PFSK-1 (cell line): ENCODE results near the gene HDAC11.

ENCODE experiments used
- FOXP2 ChIP-seq: optimal IDR thresholded peaks from 2 replicates; pipeline ENCODE3; 2011; ENCODE audit warnings: borderline replicate concordance, control low read depth, inconsistent platforms; ENCODE audit not compliant: insufficient read depth; ENCODE audit errors: extremely low read length, extremely low read depth
- POLR2AphosphoS5 ChIP-seq: IDR thresholded peaks from 2 replicates; pipeline ENCODE4 v1.6.1; 2012; ENCODE audit warnings: low read depth, mild to moderate bottlenecking, control low read depth, low read length, moderate library complexity
- REST ChIP-seq, 2 experiments: IDR thresholded peaks; 2 replicates each; pipeline versions ENCODE4 v1.6.1 to v1.8.0; 2011 to 2012; ENCODE audit warnings: low read depth in 2 of 2, low read length in 2 of 2, control low read depth in 1 of 2, inconsistent platforms in 1 of 2, mild to moderate bottlenecking in 1 of 2, moderate library complexity in 1 of 2; ENCODE audit not compliant: insufficient read depth in 1 of 2
- SIN3A ChIP-seq: IDR thresholded peaks from 2 replicates; pipeline ENCODE4 v1.6.1; 2012; ENCODE audit warnings: mild to moderate bottlenecking, low read length, moderate library complexity, borderline replicate concordance; ENCODE audit not compliant: insufficient read depth
- TAF1 ChIP-seq: IDR thresholded peaks from 2 replicates; pipeline ENCODE4 v1.6.1; 2012; ENCODE audit warnings: low read length, control low read depth, borderline replicate concordance; ENCODE audit not compliant: insufficient read depth

Gene HDAC11

GRCh38 chr3:13536832-13537231 lies 56.7 kb downstream of the HDAC11 start:
- TF ChIP-seq POLR2AphosphoS5 = no peak
- TF ChIP-seq SIN3A = no peak
- TF ChIP-seq FOXP2 = no peak
- no peak for TF ChIP-seq REST (IDR thresholded peaks at IDR 0.05; ENCODE audit: insufficient read depth in 1 of 2, low read depth in 2 of 2, low read length in 2 of 2)
- no peak for TF ChIP-seq TAF1

- TF ChIP-seq POLR2AphosphoS5 (no peak), SIN3A (no peak), TAF1 (no peak), REST (IDR thresholded peaks at IDR 0.05; ENCODE audit: insufficient read depth in 1 of 2, low read depth in 2 of 2, low read length in 2 of 2) (no peak), FOXP2 (no peak)
These were observed 57.3 kb downstream of the HDAC11 start for GRCh38 chr3:13537244-13537908.

GRCh38 chr3:13537909-13538296 lies 57.8 kb downstream of the HDAC11 start:
- TF ChIP-seq SIN3A (no peak), POLR2AphosphoS5 (no peak), TAF1 (no peak)

- TF ChIP-seq POLR2AphosphoS5 = no peak
- TF ChIP-seq REST (IDR thresholded peaks at IDR 0.05; ENCODE audit: insufficient read depth in 1 of 2, low read depth in 2 of 2, low read length in 2 of 2) = no peak
- TF ChIP-seq FOXP2 = no peak
- no peak for TF ChIP-seq SIN3A
These were observed 58.6 kb downstream of the HDAC11 start for GRCh38 chr3:13538520-13539291.

DNA sequence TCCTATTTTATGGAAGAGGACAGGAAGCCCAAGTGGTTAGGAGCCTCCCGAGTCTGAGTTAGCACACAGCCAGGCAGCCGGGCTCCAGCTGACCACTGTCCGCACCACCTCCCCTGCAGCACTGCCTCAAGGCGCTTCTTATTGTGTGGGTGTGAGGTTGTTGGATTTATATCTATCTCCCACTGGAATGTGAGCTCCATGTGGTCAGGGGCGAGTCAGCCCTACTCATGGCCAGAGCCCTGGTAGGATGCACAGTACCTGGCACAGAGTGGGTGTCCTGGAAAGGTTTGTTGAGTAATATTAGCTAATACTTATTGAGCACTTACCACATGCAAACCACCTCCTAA lies 59.2 kb downstream of the HDAC11 start:
- TF ChIP-seq REST (IDR thresholded peaks at IDR 0.05; ENCODE audit: insufficient read depth in 1 of 2, low read depth in 2 of 2, low read length in 2 of 2) (no peak), POLR2AphosphoS5 (no peak), FOXP2 (no peak), TAF1 (no peak)
